PFSK-1 (cell line): ENCODE measurements around the gene PELI2.

Experiments
- FOXP2 ChIP-seq: optimal IDR thresholded peaks from 2 replicates; pipeline ENCODE3; 2011; ENCODE audit warnings: borderline replicate concordance, control low read depth, inconsistent platforms; ENCODE audit not compliant: insufficient read depth; ENCODE audit errors: extremely low read length, extremely low read depth
- POLR2AphosphoS5 ChIP-seq: IDR thresholded peaks from 2 replicates; pipeline ENCODE4 v1.6.1; 2012; ENCODE audit warnings: low read depth, mild to moderate bottlenecking, control low read depth, low read length, moderate library complexity
- SIN3A ChIP-seq: IDR thresholded peaks from 2 replicates; pipeline ENCODE4 v1.6.1; 2012; ENCODE audit warnings: mild to moderate bottlenecking, low read length, moderate library complexity, borderline replicate concordance; ENCODE audit not compliant: insufficient read depth
- TAF1 ChIP-seq: IDR thresholded peaks from 2 replicates; pipeline ENCODE4 v1.6.1; 2012; ENCODE audit warnings: low read length, control low read depth, borderline replicate concordance; ENCODE audit not compliant: insufficient read depth
- TF ChIP-seq, protein P1 (sequence below), 2 experiments: IDR thresholded peaks; 2 replicates each; pipeline versions ENCODE4 v1.6.1 to v1.8.0; 2011 to 2012; ENCODE audit warnings: low read depth in 2 of 2, low read length in 2 of 2, control low read depth in 1 of 2, inconsistent platforms in 1 of 2, mild to moderate bottlenecking in 1 of 2, moderate library complexity in 1 of 2; ENCODE audit not compliant: insufficient read depth in 1 of 2

PELI2 gene

DNA sequence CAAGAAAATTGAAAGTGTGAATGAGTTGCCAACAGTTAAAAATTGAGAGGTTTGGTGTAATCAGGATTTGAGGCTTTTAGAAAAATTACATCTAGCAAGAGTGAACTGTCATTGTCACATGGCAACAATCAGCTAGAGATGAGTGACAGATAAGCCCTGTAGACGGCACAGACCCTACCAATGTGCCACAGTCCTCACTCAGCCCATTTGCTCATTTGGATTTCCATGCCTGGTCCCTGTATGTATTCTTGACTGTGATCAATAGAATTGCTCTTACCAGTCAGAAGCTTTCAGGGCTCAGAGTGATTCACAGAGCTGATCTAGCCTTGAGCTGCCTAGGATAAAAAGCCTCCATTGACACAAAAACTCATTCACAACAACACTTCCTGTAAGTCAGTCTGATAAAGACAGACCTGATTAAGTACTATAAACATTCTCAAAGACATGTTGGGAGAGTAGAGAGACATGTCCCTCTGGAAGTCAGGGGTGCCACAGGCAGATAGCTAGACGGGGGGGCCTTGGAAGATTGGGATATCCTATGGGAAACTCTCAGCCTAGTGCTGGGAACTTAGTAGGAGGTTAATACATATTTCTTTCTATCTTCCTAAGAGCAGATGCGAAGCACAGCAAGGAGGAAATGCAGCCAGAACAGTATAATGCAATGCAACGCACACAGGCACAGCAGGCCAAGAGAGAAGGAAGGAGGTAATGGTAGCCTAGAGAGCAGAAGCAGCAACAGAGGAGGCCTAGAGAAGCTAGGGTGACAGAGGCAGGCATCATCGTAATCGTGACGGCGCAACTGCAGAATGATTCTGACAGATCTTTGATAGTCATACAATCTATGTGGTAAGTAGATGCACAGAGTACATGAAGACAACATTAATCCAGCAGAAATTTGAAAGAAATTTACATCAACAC lies 2.0 kb upstream of the PELI2 start:
- TF ChIP-seq TAF1 (no peak), SIN3A (no peak), FOXP2 (no peak), POLR2AphosphoS5 (no peak)
- TF ChIP-seq, protein P1, sequence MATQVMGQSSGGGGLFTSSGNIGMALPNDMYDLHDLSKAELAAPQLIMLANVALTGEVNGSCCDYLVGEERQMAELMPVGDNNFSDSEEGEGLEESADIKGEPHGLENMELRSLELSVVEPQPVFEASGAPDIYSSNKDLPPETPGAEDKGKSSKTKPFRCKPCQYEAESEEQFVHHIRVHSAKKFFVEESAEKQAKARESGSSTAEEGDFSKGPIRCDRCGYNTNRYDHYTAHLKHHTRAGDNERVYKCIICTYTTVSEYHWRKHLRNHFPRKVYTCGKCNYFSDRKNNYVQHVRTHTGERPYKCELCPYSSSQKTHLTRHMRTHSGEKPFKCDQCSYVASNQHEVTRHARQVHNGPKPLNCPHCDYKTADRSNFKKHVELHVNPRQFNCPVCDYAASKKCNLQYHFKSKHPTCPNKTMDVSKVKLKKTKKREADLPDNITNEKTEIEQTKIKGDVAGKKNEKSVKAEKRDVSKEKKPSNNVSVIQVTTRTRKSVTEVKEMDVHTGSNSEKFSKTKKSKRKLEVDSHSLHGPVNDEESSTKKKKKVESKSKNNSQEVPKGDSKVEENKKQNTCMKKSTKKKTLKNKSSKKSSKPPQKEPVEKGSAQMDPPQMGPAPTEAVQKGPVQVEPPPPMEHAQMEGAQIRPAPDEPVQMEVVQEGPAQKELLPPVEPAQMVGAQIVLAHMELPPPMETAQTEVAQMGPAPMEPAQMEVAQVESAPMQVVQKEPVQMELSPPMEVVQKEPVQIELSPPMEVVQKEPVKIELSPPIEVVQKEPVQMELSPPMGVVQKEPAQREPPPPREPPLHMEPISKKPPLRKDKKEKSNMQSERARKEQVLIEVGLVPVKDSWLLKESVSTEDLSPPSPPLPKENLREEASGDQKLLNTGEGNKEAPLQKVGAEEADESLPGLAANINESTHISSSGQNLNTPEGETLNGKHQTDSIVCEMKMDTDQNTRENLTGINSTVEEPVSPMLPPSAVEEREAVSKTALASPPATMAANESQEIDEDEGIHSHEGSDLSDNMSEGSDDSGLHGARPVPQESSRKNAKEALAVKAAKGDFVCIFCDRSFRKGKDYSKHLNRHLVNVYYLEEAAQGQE (IDR thresholded peaks at IDR 0.05; ENCODE audit: insufficient read depth in 1 of 2, low read depth in 2 of 2, low read length in 2 of 2): no peak

DNA sequence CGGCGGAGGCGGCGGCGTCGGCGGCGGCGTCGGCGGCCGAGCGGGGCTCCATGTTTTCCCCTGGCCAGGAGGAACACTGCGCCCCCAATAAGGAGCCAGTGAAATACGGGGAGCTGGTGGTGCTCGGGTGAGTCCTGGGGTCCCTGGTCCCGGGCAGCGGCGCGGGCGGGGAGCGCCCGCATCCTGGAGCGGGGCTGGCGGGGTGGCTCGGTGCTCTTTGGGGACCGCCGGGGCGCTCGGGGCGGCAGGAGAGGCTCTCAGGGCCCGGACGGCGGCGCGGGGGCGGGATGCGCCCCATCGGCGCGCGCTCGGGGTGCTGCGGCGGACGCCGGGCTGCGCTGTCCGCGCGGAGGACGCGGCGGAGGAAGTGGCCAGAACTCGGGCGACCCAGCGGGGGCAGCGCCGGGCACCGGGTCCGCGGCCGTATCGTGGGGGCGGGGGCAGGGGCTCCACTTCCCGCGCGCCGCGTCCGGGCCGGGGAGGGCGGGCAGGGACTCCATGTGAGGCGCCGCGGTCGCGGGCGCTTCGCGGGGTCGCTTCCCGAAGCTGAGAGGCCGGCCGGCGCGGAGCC lies 485 bp downstream of the PELI2 start:
- TF ChIP-seq, protein P1 (IDR thresholded peaks at IDR 0.05; ENCODE audit: insufficient read depth in 1 of 2, low read depth in 2 of 2, low read length in 2 of 2): no peak
- peak; percentile 9 for TF ChIP-seq FOXP2
- TF ChIP-seq TAF1: no peak
- TF ChIP-seq POLR2AphosphoS5: no peak
- TF ChIP-seq SIN3A: no peak

DNA sequence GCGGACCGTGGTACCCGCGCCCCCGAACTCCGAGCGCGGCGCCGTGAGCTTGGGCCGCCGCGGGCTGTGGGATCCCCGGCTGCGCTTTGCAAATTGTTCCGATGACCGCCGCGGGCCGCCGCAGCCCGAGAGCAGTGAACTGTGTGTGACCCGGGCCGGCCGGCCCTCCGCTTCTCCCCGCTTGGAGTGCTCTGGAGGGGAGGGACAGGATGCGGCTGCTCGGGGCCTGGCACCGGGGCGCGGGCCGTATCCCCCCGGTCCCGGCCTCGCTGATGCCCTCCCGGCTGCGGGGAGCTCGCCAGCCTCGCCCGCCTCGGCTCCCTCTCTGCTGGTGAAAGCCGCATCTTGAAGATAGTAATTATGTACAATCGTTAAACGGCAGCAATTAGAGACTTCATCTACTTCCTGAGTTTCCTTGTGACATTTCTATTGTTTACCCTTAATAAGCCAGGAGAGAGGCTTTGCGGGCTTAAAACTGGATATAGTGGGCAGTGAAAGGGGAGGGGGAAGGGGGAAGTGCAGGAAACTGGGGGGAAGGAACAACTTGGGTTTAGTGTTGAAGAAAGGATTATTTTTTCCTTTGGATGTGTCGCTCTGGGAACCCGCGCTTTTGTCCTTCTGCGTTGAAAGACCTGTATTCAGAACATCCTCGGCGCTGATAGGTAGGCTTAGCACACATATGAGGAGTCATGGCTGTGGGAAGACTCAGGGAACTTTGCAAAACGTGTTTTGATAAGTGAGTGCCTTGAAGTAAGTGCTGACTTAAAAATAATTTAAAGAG lies 1.2 kb downstream of the PELI2 start:
- TF ChIP-seq POLR2AphosphoS5: no peak
- no peak for TF ChIP-seq TAF1

DNA sequence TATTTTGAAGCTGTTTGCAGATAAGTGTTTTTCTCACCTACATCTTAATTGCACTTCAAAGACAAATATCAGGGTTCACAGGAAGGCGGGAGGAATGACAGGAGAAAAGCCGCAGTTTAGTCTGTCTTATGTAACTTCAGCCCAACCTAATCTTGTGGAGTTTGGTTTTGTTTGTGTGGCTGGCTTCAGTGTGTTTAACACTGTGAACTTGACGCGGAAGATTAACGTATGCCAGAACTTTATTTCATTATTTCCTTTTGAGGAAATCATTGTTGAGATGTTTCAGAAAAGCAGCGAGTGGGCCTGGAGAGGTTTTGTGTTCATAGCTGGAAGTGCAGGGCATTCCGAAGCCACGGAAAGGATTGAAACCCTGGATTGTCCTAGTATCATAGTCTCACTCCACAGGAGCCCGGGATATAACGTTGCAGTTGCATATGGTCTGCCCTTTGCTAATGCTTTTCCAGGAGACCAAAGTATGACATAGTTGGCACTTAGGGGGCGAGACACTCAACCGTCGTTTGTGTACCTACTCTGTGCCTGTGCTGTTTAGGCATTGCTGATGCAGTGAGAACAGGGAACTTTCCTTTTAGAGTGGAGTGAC lies 2.0 kb downstream of the PELI2 start:
- TF ChIP-seq FOXP2: no peak
- no peak for TF ChIP-seq SIN3A
- TF ChIP-seq TAF1: no peak

DNA sequence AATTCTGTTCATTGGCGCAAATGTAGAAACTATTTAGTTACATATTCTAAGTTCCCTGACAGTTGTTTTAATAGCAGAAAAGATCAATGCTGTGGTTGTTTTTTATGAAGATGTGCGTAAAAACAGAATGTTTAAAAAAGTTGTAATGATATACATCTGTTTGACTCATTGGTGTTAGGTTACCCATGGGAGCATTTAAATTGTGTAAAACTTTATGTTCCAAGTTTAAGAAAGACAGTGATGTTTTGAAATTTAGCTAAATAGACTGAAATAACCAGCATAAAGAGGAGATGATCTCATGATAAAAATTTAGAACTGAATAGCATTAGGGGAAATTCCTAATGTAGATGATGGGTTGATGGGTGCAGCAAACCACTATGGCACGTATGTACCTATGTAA lies 3.6 kb downstream of the PELI2 start:
- TF ChIP-seq FOXP2 (no peak), POLR2AphosphoS5 (no peak)
- TF ChIP-seq, protein P1 (IDR thresholded peaks at IDR 0.05; ENCODE audit: insufficient read depth in 1 of 2, low read depth in 2 of 2, low read length in 2 of 2): no peak

DNA sequence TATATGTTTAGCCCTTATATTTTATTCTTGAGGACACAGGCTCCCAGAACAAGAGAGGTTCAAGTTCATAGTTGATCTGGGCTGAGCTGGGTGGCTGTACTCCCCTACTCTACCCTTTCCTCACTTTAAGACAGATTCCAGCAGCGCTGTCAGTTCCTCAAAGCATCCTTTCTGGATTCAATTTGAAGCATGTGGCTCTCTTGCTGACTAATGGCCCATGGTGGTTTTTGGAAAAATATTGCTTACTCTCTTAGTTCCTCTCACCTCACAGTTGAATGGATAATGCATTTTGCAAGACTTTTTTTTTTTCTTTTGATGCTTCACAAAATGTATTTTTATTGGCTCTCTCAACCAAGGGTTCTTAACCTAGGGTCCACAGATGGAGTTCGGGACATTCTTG lies 4.1 kb downstream of the PELI2 start:
- TF ChIP-seq SIN3A (no peak), POLR2AphosphoS5 (no peak), TAF1 (no peak), FOXP2 (no peak)
- TF ChIP-seq, protein P1 (IDR thresholded peaks at IDR 0.05; ENCODE audit: insufficient read depth in 1 of 2, low read depth in 2 of 2, low read length in 2 of 2): no peak
